GM18505 (cell line): ENCODE results near the gene AGR3.

ENCODE experiments used
- ATAC-seq: cut with Tn5 transposase; IDR thresholded peaks from one replicate; pipeline ENCODE4 v1.9.1; 2021; ENCODE audit not compliant: unreplicated experiment
- POLR2A ChIP-seq: IDR thresholded peaks from 4 replicates; pipeline ENCODE4 v1.6.1; 2011; ENCODE audit warnings: borderline replicate concordance; ENCODE audit not compliant: insufficient read depth, insufficient read length; ENCODE audit errors: extremely low read depth

The AGR3 gene

DNA sequence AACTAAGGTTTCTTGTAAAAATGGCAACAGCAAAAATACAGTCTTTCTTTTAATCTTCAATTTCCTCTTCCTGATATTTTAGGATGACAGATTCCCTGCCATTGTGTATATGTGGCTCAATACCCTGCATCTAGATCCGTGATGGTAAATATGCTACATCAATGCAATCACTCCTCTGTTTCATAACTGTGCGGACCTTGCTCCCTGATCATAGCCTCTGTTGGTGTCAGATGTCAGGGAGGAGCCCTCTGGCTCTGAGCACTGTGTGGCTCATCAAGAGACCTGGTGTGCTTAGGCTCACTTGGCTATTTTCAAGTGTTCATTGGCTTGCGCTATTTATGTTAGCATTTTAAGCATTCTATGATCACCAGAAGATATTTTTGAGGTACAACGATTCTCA lies 33.0 kb upstream of the AGR3 start:
- no peak for TF ChIP-seq POLR2A
- ATAC-seq = no peak

DNA sequence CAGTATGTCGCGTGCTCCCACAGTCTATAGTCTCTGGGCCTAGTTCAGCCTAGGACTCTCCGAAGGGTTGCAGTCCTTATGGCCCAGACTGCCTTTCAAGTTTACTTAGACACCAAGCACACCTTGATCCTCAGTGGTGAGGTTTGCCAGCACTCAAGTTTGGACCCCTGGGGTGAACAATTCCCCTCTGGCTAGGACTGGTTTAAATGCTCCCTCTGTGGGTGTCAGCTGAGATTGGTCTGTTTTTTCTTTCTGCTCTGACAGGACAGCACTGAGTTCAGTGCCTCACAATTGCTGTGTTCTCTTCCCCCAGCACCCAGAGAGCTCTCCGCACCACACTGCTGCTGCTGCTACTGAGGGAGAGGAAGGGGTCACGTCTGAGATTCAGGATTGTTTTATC lies 31.9 kb upstream of the AGR3 start:
- TF ChIP-seq POLR2A = no peak
- ATAC-seq = no peak

DNA sequence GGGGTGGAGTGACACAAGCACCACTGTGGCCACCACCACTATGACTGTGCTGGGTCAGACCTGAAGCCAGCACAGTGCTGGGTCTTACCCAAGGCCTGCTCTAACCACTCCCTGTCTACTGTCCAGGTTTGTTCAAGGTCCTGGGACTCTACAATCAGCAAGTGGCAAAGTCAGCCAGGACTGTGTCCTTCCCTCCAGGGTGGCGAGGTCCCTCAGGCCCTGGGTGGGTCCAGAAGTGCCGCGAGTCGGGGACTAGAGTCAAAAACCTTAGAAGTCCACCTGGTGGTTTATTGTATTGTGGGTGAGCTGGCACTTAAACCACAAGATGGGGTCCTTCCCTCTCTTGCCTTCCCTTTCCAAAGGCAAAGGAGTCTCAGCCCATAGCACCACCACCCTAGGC lies 30.8 kb upstream of the AGR3 start:
- no peak for ATAC-seq
- no peak for TF ChIP-seq POLR2A

DNA sequence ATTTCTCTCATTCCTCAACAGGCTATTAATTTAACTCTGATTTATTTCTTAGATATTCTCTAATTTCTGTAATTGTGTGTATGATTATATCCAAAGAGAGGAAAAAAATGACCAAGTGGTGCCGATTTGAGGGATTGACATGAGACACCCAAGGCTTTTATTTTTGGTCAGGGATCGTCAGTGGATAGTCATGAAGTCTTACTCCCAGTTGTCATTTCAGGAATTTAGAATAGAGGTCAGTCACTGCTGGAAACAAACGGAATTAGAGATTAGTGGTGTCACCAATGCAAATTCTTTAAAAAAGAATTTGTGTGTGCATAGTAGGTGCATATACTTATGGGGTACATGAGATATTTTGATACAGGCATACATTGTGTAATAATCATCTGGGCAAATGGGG lies 26.8 kb upstream of the AGR3 start:
- ATAC-seq = no peak
- TF ChIP-seq POLR2A = no peak

- no peak for TF ChIP-seq POLR2A
- no peak for ATAC-seq
These were observed 23.7 kb upstream of the AGR3 start for GRCh38 chr7:16905300-16906044.

- no peak for TF ChIP-seq POLR2A
- no peak for ATAC-seq
These were observed 22.3 kb upstream of the AGR3 start for GRCh38 chr7:16904076-16904475.

DNA sequence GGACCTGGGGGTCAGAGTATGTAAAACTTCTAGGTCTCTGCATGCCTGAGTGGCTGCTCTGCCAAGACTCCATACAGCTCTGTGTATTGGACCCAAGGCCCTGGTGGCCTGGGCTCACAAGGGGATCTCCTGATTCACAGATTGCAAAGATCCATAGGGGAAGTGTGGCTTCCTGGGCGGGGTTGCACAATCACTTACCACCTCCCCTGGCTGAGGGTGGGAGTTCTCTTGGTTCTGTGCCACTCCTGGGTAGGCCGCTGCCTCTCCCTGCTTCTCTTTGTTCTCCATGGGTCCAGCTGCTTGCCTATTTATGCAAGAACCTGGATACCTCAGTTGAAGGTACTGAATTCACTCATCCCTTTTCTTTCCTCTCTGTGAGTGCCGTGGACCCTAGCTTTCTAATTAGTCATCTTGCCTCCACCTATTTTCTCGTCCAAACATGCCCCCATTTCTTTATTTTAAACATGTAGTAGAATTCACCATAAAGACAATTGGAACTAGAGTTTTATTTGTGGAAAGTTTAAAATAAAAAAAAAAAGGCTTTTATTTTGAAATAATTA lies 18.5 kb upstream of the AGR3 start:
- ATAC-seq = no peak
- TF ChIP-seq POLR2A = no peak

GRCh38 chr7:16891874-16892643 lies 10.3 kb upstream of the AGR3 start:
- TF ChIP-seq POLR2A = no peak
- no peak for ATAC-seq

DNA sequence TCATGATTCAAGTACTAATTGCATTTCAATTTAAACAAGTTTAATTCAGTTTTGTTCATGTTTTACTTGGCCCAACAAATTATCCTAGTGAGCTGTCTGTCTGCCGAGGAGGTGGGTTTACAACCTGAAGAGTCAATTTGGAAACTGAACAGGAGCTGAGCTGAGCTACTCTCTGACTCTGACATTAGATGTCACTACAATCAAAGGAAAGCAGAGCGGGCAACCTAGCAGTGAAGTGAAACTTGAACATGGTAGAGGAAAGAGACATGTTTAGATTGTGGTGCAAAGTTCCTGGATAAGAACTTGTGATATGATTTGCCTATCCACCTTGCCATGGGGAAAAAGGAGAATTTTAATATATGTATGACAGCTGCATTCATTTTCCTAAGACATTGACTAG lies 9.6 kb upstream of the AGR3 start:
- no peak for TF ChIP-seq POLR2A
- ATAC-seq = peak; percentile 52

DNA sequence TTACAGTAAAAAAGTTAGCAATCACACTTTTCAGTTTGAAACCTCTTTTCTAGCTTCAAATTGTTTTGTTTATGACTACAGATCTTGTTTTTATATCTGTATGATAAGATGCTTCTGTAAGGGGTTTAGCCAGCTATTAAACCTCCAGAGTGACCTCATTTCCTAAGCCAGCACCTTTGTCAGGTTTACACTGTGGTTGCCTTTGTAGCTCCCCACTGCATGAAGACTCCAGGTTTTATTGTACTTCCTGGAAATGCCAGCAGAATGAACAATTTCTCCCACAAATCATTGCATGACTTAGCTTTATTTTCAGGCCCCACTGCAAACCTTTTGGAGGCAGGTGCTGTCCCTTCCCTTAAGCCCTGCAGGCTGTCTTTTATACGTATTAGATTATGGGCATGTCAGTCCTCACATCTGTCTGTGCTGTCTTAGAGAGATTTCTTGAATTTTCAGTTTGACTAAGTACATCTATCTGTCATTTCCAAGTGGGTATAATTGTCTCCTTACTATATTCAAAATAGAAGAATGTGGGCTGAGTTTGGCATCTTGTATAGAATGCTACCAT lies 8.2 kb upstream of the AGR3 start:
- TF ChIP-seq POLR2A = no peak
- ATAC-seq = no peak

DNA sequence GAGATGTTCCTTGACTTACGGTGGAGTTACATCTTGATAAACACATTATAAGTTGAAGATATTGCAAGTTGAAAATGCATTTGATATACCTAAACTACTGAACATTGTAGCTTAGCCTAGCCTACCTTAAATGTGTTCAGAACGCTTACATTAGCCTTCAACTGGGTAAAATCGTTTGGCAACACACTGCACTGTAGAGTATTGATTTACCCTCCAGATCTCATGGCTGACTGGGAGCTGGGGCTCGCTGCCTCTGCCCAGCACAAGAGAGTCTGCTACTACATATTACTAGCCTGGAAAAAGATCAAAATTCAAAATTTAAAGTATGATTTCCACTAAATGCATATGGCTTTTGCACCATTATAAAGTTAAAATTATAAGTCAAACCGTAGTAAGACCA lies 7.5 kb upstream of the AGR3 start:
- no peak for ATAC-seq
- no peak for TF ChIP-seq POLR2A

DNA sequence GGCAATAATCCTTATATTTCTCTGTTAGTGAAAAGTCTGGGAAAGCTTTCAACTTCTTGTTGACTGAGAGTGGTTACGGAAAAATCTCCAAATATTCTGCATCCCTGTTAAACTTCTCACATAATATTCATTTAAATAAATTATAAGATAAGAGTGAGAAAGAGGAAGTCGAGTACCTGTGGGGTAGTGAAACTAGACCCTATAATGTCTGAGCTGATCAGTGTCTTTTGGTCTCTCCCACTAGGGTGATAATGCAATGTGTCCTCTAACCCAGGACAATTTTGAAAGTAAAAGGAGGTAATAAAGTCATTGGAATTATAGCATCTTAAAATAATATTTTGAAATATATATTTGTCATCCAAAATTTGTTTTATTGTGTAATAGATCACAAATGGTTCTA lies 2.1 kb upstream of the AGR3 start:
- TF ChIP-seq POLR2A = no peak
- no peak for ATAC-seq

- no peak for TF ChIP-seq POLR2A
- no peak for ATAC-seq
These were observed 1.2 kb downstream of the AGR3 start for GRCh38 chr7:16880554-16880953.

- no peak for ATAC-seq
These were observed 2.6 kb downstream of the AGR3 start for GRCh38 chr7:16879181-16879580.

More at GRCh38 chr7:16879181-16879580, 2.6 kb downstream of the AGR3 start:
- TF ChIP-seq POLR2A = no peak
